ENCODE data around the gene ENAH.

ENAH gene

GRCh38 chr1:225610539-225610938, 42.4 kb downstream of the ENAH start:
- H3K27me3 Mint-ChIP-seq (ENCODE audit: low read depth, poor library complexity), result peaks cover 4% of the 10 kb centered on the region
- peak overlapping the region; percentile 9 for H3K27ac Mint-ChIP-seq
- no peak for DNase-seq
- H3K4me3 Mint-ChIP-seq, result no peak overlapping the region
- TF ChIP-seq CTCF (IDR thresholded peaks at IDR 0.05), result no peak
- H3K9me3 Mint-ChIP-seq, result peaks cover 22% of the 10 kb centered on the region
- H3K4me1 Mint-ChIP-seq, result peaks cover 38% of the 10 kb centered on the region
- H3K36me3 Mint-ChIP-seq (ENCODE audit: low read depth), result peaks cover 58% of the 10 kb centered on the region

GRCh38 chr1:225608014-225608796, 44.7 kb downstream of the ENAH start:
- no peak for DNase-seq
- Mint-ChIP-seq H3K4me1 (peaks cover 36% of the 10 kb centered on the region), H3K36me3 (ENCODE audit: low read depth) (peaks cover 57% of the 10 kb centered on the region), H3K27me3 (ENCODE audit: low read depth, poor library complexity) (peaks cover 4% of the 10 kb centered on the region), H3K27ac (peak overlapping the region; percentile 98), H3K4me3 (peak overlapping the region; percentile 30), H3K9me3 (peaks cover 10% of the 10 kb centered on the region)
- no peak for TF ChIP-seq CTCF (IDR thresholded peaks at IDR 0.05)

GRCh38 chr1:225607355-225607754, 45.6 kb downstream of the ENAH start:
- peak overlapping the region; percentile 98 for H3K27ac Mint-ChIP-seq
- no peaks in the 10 kb centered on the region for H3K27me3 Mint-ChIP-seq (ENCODE audit: low read depth, poor library complexity)
- H3K4me1 Mint-ChIP-seq, result peaks cover 31% of the 10 kb centered on the region
- TF ChIP-seq CTCF (IDR thresholded peaks at IDR 0.05), result no peak
- no peak overlapping the region for H3K4me3 Mint-ChIP-seq
- DNase-seq, result no peak
- H3K9me3 Mint-ChIP-seq, result peaks cover 13% of the 10 kb centered on the region
- peaks cover 61% of the 10 kb centered on the region for H3K36me3 Mint-ChIP-seq (ENCODE audit: low read depth)

DNA sequence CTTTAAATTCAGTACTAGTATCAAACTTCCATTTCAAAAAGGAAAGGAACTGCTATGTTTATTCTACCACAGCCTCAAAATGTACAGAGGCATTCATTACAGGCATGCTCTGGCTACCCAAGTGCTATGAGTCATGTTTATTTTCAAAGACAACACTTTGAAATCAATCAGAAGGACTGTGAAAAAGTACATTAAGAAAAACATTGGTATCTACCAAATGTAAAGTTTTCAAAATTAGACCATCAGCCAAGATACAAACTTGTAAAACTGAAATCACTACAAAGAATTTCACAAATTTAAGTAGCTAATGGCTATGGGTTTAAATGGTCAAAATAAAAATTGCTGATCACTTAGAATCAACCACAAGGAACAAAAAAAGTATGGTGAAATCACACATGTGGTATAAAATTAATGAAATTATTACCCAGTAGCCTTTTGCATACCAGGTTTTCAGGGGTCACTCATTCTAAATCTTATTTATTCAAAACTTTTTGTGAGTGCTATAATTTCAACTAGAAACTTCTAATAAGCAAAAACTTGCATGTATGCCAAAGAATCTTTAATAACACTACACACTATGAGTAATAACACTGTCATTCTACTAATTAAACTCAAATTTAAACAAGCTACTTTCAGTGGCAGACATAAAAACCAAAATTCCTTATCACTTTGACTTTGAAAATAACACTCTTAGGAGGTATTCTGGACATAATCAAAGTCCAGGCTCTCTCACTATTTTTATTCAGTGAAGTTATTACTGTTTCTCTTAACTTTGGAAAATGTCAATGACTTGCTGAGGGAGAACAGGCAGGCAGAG, 49.2 kb downstream of the ENAH start:
- Mint-ChIP-seq H3K27ac (no peak overlapping the region), H3K27me3 (ENCODE audit: low read depth, poor library complexity) (no peaks in the 10 kb centered on the region), H3K4me3 (no peak overlapping the region), H3K36me3 (ENCODE audit: low read depth) (peaks cover 81% of the 10 kb centered on the region), H3K4me1 (peaks cover 21% of the 10 kb centered on the region), H3K9me3 (peaks cover 46% of the 10 kb centered on the region)
- no peak for TF ChIP-seq CTCF (IDR thresholded peaks at IDR 0.05)
- DNase-seq, result no peak

- no peak for DNase-seq
- Mint-ChIP-seq H3K27me3 (ENCODE audit: low read depth, poor library complexity) (no peaks in the 10 kb centered on the region), H3K4me1 (peaks cover 12% of the 10 kb centered on the region), H3K36me3 (ENCODE audit: low read depth) (peaks cover 91% of the 10 kb centered on the region), H3K9me3 (peaks cover 46% of the 10 kb centered on the region), H3K4me3 (no peak overlapping the region), H3K27ac (no peak overlapping the region)
- TF ChIP-seq CTCF (IDR thresholded peaks at IDR 0.05), result no peak
Measured at GRCh38 chr1:225602590-225603206, 50.2 kb downstream of the ENAH start.

Measured in nephron progenitor cell (in vitro differentiated cells).